NCI-H446 treated with DMSO at 0.1 percent for 48 hours (cell line): Measurements from ENCODE around the gene OMA1.
"Not testable (repeated sequence)": the region's sequence is repeated elsewhere in the genome, so short reads cannot be mapped to it uniquely, and the experiment has no call there.

ENCODE experiments used
- DNase-seq: peaks from one replicate; lab custom pipeline; 2025; lab: John Stamatoyannopoulos, UW

Gene OMA1

GRCh38 chr1:58524353-58524945 lies 22.1 kb downstream of the OMA1 start:
- no peak for DNase-seq

- DNase-seq: peak; percentile 57
Measured at GRCh38 chr1:58515794-58516401, 30.6 kb downstream of the OMA1 start.

- no peak for DNase-seq
Measured at GRCh38 chr1:58513956-58514355, 32.6 kb downstream of the OMA1 start.

GRCh38 chr1:58508629-58509028 lies 37.9 kb downstream of the OMA1 start:
- DNase-seq: no peak

- DNase-seq: no peak
Measured at GRCh38 chr1:58505286-58505685, 41.2 kb downstream of the OMA1 start.

- DNase-seq: no peak
Measured at GRCh38 chr1:58502519-58502918, 44.0 kb downstream of the OMA1 start.

GRCh38 chr1:58500043-58500442 lies 46.5 kb downstream of the OMA1 start:
- no peak for DNase-seq

- DNase-seq: no peak
Measured at GRCh38 chr1:58497499-58497898, 49.0 kb downstream of the OMA1 start.

- DNase-seq: no peak
Measured at GRCh38 chr1:58496042-58496441, 50.5 kb downstream of the OMA1 start.

- DNase-seq: not testable (repeated sequence)
Measured at GRCh38 chr1:58488914-58489313, 57.6 kb downstream of the OMA1 start.

- no peak for DNase-seq
Measured at GRCh38 chr1:58487002-58487401, 59.5 kb downstream of the OMA1 start.

GRCh38 chr1:58481962-58482361 lies 64.6 kb downstream of the OMA1 start:
- DNase-seq: no peak

GRCh38 chr1:58480191-58480590 lies 66.3 kb downstream of the OMA1 start:
- DNase-seq: no peak

GRCh38 chr1:58477390-58477789 lies 69.1 kb downstream of the OMA1 start:
- DNase-seq: no peak

- no peak for DNase-seq
Measured at GRCh38 chr1:58476179-58476578, 70.3 kb downstream of the OMA1 start.

GRCh38 chr1:58469476-58469875 lies 77.0 kb downstream of the OMA1 start:
- no peak for DNase-seq

- DNase-seq: no peak
Measured at GRCh38 chr1:58469016-58469415, 77.5 kb downstream of the OMA1 start.

- DNase-seq: no peak
Measured at GRCh38 chr1:58468612-58469011, 77.9 kb downstream of the OMA1 start.

- no peak for DNase-seq
Measured at GRCh38 chr1:58466630-58467241, 79.8 kb downstream of the OMA1 start.

- no peak for DNase-seq
Measured at GRCh38 chr1:58465825-58466629, 80.5 kb downstream of the OMA1 start.

- no peak for DNase-seq
Measured at GRCh38 chr1:58465176-58465575, 81.3 kb downstream of the OMA1 start.

- no peak for DNase-seq
Measured at GRCh38 chr1:58460469-58460868, 86.1 kb downstream of the OMA1 start.

GRCh38 chr1:58459911-58460310 lies 86.6 kb downstream of the OMA1 start:
- peak; percentile 76 for DNase-seq
